HG03139 (cell line): ENCODE data around the gene MARVELD2.
"Not testable (repeated sequence)": the region's sequence is repeated elsewhere in the genome, so short reads cannot be mapped to it uniquely, and the experiment has no call there.

ENCODE experiments used
- ATAC-seq: cut with Tn5 transposase; IDR thresholded peaks from one replicate; pipeline ENCODE4 v1.9.1; 2021; ENCODE audit not compliant: unreplicated experiment

The MARVELD2 gene

DNA sequence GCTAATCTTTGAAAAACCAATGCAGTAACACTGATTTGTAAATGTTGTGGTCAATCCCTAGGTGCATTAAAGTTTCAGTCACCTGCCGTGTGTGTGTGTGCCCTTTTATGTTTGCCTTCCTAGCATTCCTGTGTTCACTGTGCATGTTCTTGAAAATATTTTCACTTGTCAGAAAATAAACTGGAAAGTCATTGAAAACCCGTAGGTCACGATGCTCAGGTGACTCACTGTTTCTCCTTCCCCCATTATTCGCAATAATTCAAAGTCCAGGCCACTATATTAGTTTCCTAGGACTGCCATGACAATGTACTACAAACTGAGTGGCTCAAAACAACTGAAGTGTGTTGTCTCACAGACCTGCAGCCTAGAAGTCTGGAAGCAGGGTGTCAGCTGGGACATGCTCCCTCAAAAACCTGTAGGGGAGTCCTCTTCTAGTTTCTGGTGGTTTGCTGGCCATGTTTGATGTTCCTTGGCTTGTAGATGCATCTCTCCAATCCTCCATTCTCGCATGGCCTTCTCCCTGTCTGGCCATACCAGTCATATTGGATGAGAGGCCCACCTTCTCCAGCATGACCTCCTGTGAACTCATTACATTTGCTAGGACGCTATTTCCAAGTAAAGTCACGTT lies 29.3 kb downstream of the MARVELD2 start:
- no peak for ATAC-seq

DNA sequence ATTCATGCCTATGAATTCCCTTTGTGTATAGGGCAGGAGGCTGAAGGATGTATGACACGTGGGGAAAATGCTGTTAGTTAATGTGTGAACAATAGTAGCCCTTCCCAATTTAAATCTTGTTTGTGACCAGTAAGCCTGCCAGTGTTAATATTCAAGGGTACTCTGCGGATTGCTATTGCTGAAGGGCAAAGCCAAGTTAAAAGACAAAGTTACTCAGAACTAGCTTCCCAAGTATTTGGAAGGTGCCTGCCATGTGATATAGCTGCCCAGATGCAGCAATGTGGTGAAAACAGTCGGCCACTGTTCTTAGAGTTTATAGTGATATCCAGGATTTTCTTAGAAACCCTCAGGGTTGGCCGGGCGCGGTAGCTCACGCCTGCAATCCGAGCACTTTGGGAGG lies 34.6 kb downstream of the MARVELD2 start:
- ATAC-seq, result no peak

DNA sequence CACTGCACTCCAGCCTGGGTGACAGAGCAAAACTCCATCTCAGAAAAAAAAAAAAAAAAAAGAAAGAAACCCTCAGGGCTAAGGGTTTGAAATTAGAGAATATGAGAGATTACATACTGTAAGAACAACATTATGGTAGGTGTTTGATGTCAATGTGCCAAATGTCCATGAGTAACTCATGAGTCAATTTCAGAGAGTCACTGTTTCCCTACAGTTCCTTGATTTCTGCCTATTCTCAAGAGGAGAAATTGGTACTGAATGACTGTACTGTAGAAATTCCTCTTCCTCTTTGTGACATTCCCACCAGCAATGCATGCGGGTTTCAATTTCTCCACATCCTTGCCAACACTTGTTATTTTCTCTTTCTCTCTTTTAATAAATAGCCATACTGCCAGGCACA lies 35.2 kb downstream of the MARVELD2 start:
- ATAC-seq, result no peak

DNA sequence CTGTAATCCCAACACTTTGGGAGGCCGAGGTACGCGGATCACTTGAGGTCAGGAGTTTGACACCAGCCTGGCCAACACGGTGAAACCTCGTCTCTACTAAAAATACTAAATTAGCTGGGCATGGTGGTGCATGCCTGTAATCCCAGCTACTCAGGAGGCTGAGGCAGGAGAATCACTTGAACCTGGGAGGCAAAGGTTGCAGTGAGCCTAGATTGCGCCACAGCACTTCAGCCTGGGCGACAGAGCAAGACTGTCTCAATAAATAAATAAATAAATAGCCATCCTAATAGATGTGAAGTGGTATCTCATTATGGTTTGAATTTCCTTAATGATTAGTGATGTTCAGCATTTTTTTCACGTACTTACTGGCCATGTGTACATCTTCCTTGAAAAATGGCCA lies 35.6 kb downstream of the MARVELD2 start:
- not testable (repeated sequence) for ATAC-seq

DNA sequence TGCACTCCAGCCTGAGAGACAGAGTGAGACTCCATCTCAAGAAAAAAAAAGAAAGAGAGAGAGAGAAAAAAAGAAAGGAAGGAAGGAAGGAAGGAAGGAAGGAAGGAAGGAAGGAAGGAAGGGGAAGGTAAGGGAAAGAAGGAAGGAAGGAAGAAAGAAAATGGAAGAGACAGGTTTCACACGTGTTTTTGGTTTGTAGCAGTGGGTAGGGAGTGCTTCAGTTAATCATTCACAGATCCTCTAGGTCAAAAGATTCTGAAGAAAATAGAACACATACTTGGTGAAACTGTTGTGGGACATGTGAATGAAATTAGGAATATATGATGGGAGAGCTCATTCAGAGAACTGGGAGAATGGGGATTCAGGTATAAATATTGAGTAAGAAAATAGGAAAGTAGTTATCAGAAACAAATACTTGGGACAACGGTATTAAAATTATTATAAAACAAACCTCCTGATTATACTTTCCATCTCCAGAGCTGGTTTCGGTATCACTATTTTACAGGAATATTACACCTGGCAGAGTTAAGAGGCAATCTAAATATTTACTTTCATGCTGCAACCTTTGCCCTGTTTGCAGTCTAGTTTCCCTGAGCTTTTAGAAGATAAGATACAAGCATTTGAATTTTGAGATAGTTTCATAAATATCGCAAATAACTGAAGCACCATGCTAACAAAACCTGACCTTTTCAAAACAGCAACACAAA lies 37.2 kb downstream of the MARVELD2 start:
- ATAC-seq, result no peak

DNA sequence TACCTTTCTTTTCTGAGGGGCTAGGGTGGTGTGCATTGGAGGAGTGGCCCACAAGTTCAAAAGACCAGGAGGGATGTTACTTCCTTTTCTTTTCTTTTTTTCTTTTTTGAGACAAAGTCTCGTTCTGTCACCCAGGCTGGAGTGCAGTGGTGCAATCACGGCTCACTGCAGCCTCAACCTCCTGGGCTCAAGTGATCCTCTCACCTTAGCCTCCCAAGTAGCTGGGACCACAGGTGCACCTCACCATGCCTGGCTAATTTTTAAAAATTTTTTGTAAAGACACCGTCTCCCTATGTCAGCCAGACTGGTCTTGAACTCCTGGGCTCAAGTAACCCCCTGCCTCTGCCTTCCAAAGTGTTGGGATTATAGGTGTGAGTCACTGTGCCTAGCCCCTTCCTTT lies 38.6 kb downstream of the MARVELD2 start:
- ATAC-seq, result not testable (repeated sequence)

DNA sequence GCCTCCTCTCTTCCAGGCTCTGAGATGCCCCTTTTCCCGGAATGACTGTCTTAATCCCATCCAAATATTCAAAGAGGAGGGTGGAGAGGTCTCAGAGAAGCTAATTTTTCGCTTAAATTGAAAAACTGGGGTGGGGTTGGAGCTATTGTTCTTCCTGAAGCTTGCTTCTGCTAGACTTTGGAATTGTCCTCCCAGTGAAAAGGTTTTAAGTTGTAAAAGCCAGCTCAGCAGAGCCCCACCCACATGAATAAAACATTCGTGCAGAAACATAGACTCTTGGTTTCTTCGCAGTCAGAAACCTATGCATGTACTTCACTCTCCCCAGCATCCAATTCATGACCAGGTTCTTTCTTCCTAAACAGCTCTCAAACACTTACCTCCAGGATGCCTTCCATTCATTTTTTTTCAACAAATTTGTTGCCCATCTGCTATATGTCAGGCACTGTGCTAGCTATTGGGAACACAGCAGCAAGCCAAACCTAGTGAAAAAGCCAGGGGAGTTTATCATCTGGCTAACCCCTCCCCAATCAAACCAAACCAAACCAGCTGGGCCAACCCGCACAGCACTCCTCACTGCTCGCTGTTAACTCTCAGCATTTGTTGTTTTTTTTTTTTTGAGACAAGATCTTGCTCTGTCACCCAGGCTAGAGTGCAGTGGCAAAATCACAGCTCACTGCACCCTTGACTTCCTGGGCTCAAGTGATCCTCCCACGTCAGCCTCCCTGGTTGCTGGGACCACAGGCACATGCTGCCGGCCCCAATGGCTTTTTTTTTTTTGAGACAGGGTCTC lies 39.7 kb downstream of the MARVELD2 start:
- ATAC-seq, result no peak

DNA sequence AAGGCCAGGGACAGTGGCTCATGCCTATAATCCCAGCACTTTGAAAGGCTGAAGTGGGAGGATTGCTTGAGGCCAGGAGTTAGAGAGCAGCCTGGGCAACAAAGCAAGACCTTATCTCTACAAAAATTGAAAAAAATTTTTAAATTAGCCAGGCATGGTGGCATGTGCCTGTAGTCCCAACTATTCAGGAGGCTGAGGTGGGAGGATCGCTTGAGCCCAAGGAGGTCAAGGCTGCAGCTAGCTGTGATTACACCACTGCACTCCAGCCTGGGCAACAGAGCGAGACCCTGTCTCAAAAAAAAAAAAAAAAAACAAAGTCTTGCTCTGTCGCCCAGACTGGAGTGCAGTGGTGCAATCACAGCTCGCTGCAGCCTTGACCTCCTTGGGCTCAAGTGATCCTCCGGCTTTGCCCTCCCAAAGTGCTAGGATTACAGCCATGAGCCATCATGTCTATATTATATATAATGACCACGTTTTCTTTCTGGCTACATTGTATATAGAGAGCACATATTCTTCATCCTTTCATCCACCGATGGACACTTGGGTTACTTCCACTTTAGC lies 40.6 kb downstream of the MARVELD2 start:
- not testable (repeated sequence) for ATAC-seq

DNA sequence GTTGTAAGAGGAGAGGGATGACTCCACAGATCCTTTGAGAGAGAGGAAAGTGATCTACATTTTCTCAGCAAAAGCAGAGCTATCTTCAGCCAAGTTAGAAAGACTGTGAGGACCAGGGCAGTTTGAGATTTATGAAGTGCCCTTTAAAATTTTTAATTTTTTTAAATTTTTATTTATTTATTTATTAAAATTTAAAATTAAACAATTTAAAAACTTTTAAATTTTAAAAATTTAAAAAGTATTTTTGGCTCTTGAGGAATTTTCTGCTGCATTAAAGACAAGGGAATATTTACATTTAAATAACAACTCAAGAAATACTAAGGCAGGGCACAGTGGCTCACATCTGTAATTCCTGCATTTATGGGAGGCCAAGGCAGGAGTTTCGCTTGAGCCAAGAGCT lies 47.3 kb downstream of the MARVELD2 start:
- no peak for ATAC-seq

DNA sequence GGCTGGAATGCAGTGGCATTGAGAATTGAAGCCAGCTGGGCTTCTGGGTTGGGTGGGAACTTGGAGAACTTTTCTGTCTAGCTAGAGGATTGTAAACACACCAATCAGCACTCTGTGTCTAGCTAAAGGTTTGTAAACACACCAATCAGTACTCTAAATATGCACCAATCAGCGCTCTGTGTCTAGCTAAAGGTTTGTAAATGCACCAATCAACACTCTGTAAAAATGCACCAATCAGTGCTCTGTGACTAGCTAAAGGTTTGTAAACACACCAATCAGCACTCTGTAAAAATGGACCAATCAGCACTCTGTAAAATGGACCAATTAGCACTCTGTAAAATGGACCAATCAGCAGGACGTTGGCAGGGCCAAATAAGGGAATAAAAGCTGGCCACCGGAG lies 51.5 kb downstream of the MARVELD2 start:
- not testable (repeated sequence) for ATAC-seq

DNA sequence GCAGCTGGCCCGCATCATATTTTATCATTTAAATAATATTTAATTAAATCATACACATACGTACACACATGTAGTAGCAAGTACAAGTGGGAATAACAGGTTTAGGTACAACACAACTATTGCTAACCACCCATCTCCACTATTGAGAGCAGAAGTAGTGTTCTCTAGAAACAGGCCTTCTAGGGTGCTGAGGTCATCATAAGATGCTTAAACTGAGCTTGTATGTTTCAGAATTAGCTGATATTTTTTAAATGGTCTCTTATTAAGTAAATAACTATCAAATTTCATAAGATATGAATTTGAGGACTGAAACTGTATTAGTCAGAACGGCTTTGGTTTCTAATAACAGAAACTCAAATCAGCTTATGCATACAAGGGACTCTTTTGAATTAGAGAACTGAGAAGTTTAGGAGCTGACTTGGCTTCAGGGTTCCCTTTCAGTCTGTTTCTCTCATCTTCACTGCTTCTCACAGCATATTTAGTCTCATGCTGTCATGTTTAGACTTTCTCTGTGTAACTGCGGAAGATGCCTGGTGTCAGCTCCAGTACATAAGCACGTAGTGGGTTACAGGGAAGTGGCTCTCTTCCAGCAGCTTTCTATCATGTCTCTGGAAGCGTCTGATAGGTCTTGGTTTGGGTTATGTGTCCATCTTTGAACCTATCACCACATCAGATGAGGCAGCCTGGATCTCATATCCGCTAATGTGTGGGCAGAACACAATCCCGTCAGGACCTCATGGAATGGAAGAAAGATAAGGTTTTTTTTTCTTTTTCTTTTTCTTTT lies 52.7 kb downstream of the MARVELD2 start:
- ATAC-seq, result peak; percentile 85

DNA sequence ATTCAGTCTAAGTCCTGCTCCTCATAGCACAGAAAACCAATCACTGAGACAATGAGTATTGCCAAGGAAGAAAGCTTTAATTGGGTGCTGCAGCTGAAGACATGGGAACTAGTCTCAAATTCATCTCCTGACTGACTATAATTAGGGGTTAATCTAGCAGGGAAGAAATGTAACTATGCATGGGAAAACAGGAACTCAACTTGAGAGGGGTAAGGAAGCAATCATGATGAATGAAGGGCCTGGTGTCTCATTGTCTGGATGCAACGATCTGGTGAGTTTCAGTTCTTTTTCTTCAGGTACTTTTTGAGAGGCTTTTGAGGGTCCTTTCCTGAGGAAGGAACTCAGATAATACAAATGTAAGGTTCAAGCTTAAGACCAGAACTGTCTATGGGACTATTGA lies 53.7 kb downstream of the MARVELD2 start:
- no peak for ATAC-seq

DNA sequence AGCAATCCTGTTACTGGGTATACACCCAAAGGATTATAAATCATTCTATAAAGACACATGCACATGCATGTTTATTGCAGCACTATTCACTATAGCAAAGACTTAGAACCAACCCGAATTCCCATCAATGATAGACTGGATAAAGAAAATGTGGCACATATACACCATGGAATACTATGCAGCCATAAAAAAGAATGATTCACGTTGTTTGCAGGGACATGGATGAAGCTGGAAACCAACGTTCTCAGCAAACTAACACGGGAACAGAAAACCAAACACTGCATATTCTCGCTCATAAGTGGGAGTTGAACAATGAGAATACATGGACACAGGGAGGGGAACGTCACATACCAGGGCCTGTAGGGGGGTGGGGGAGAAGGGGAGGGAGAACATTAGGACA lies 56.6 kb downstream of the MARVELD2 start:
- ATAC-seq, result not testable (repeated sequence)

DNA sequence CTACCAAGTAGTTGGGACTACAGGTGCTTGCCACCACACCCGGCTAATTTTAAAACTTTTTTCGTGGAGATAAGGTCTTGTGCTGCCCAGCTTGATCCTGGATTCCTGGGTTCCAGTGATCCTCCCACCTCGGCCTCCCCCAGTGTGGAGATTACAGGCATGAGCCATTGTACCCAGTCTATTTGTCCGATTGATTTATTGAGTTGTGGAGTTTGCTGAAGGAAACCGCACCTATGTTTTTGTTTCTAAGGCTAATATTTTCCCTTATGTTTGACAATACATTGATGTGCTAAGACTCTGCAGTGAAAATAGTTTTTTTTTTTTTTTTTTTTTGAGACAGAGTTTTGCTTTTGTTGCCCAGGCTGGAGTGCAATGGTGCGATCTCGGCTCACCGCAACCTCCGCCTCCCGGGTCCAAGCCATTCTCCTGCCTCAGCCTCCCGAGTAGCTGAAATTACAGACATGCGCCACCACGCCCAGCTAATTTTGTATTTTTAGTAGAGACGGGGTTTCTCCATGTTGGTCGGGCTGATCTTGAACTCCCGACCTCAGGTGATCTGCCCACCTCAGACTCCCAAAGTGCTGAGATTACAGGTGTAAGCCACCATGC lies 57.7 kb downstream of the MARVELD2 start:
- not testable (repeated sequence) for ATAC-seq

DNA sequence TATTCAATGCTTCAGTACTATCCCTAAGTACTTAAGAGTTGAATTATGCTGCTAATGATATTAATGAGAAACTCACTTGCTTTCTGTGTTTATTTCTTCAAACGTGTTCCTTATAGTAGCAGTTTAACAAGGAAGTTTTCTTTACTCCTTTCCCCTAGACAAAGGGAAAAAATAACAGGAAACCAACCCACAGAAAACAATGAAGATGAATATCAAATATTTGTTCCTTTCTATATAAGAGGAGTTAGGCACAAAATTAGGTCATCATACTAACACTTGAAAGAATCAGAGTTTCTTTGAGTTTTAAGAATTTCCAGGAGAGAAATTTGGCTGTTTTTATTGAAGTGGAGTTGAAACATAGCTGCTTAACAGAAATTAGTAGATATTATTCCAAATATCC lies 62.3 kb downstream of the MARVELD2 start:
- no peak for ATAC-seq

DNA sequence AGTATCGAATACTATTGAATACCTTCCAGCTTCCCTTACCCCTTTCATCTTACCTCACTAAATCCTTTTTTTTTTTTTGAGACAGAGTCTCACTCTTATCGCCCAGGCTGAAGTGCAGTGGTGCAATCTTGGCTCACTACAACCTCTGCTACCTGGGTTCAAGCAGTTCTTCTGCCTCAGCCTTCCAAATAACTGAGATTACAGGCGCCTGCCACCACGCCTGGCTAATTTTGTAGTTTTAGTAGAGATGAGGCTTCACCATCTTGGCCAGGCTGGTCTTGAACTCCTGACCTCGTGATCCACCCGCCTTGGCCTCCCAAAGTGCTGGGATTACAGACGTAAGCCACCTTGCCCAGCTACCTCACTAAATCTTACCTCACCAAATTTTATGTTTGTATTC lies 63.4 kb downstream of the MARVELD2 start:
- not testable (repeated sequence) for ATAC-seq

DNA sequence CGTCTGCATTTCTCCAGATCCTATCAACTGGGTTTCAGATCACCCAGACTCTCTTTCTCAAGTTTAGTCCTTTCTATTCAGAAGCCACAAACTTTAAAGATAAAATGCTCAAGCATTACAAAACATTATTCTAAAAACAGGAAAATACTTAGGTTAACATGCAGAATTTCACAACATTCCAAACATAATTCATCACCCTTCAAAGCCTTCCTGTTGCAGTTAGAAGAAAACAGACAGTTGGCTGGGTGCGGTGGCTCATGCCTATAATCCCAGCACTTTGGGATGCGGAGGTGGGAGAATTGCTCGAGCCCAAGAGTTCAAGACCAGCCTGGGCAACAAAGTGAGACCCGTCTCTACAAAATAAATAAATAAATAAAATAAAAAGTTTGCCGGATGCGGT lies 70.0 kb downstream of the MARVELD2 start:
- ATAC-seq, result no peak

DNA sequence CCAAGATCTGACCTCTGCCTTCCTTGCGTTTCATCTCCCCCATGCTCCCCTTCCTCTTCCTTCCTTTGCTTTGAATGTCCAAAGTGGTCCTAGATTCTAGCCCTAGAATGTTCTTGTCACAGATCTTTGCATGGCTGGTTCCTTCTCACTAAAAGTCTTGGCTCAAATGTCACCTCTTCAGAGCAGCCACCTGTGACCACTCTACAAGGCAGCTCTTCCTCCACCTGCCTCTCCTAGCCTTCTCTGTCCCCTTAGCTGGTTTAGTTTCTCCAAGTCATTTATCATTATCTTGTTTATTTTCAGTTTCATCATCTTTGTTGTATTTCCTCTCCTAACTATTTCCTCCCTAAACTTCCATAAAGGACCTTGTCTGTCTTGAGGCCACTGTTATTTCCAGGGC lies 70.6 kb downstream of the MARVELD2 start:
- no peak for ATAC-seq

DNA sequence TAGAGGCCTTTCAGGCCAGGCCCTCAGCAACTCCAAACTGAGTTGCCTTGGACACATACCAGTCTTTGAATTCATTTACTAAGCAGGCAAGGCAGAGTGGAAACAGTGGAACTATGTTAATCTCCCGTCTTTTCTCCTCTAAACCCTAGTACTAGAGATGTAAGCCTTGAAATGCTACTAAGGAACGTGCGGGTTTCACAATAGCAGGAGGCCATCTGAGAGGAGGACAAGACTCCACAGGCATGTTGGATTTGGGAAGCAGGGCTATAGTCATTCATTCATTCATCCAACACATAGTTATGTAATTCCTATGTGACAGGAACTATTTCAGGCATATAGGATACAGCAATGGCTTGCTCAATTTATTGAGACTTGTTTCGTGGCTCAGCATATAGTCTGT lies 74.3 kb downstream of the MARVELD2 start:
- ATAC-seq, result no peak

DNA sequence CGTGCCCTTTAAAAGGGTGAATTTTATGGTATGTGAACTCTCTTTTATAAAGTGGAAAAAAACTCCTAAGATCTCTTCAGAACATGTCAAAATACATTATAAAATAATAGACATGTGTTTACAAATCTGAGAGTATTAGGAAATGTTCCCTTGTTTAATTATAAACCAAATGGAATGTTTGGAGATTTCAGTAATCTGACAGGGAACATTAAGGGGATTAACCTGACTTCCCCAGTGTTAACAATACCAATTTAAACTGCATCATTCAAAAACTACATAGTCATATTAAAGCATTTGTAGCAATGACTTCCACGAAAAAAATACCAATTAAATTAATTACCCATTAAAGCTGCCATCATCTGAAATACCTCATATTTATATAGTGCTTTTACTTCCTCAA lies 76.1 kb downstream of the MARVELD2 start:
- no peak for ATAC-seq
